ENCODE data around the gene FAM53A. TPM values are rescaled to one million over a fixed set of nuclear protein-coding genes. Genes with fewer than 3 reads are reported as not detected.

Gene FAM53A
- total and polyA plus RNA-seq, 7 experiments from 2014 or later: 1.2 to 3.6 (median 2.1) TPM

DNA sequence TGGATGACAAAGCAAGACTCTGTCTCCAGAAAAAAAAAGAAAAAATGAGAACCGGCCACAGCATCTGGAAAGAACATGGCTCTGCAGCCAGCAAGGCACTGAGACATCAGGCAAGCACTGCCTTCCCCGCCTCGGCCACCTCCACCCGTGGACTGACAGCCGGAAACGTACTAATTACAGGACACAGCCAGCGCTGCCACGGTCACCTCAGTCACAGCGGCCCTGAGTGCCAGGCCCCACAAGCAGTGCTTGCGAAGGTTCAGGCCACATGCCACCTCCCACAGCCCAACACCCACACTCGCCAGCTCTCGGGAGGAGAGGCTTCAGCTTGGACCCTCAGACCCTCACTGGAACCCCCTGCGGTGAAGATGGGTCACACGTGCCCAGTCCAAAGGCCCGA, 16.8 kb downstream of the FAM53A start:
- Histone ChIP-seq H3K9me3 (ENCODE audit: control insufficient read depth in 2 of 3, low read length in 3 of 3) (no peaks in the 10 kb centered on the region), H3K27ac (ENCODE audit: low read depth, low read length) (no peak overlapping the region), H3K4me1 (ENCODE audit: control insufficient read depth in 2 of 2, insufficient read depth in 2 of 2, low read length in 2 of 2) (no peaks in the 10 kb centered on the region), H3K36me3 (ENCODE audit: control insufficient read depth in 2 of 3, insufficient read depth in 3 of 3, low read length in 3 of 3) (no peaks in the 10 kb centered on the region), H3K4me3 (ENCODE audit: low read length) (no peak overlapping the region), H3K27me3 (ENCODE audit: control insufficient read depth in 2 of 2, insufficient read depth in 2 of 2, low read length in 2 of 2) (no peaks in the 10 kb centered on the region)
- Mint-ChIP-seq H3K4me3 (no peak overlapping the region), H3K36me3 (peaks cover 0 to 7% (median 0%) of the 10 kb centered on the region in 5 donors), H3K27me3 (no peaks in the 10 kb centered on the region), H3K4me1 (peaks cover 0 to 6% (median 0%) of the 10 kb centered on the region in 7 donors), H3K9me3 (no peaks in the 10 kb centered on the region), H3K27ac (no peak overlapping the region)
- intact Hi-C loops (cut with micrococcal nuclease): no loop called here
- ChIA-PET CTCF (no interaction called here), POLR2A (no interaction called here)
- ATAC-seq (no peak), DNase-seq (no peak)

DNA sequence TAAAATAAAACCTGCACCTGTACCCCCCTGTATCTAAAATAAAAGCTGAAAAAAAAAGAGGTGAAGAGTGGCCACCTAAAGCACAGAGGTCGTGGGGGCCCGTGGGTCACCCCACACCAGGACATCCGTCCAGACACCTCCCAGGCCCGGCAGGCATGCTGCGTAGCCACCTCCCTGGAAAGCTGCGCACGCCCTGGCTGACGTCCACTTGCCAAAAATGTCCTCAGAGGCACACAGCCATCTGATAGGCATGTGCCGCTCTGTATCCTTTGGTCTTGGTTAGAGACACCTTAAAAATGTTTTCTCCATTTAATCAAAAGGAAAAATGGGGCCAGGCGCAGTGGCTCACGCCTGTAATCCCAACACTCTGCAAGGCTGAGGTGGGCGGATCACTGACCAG, 17.7 kb downstream of the FAM53A start:
- ChIA-PET POLR2A (no interaction called here), CTCF (no interaction called here)
- H3K36me3 Mint-ChIP-seq: peaks cover 0 to 7% (median 0%) of the 10 kb centered on the region in 5 donors
- no peaks in the 10 kb centered on the region for H3K9me3 Mint-ChIP-seq
- no peaks in the 10 kb centered on the region for H3K27me3 Mint-ChIP-seq
- H3K4me1 ChIP-seq (ENCODE audit: control insufficient read depth in 2 of 2, insufficient read depth in 2 of 2, low read length in 2 of 2): no peaks in the 10 kb centered on the region
- no peak for DNase-seq
- no peak overlapping the region for H3K4me3 ChIP-seq (ENCODE audit: low read length)
- H3K27me3 ChIP-seq (ENCODE audit: control insufficient read depth in 2 of 2, insufficient read depth in 2 of 2, low read length in 2 of 2): no peaks in the 10 kb centered on the region
- H3K36me3 ChIP-seq (ENCODE audit: control insufficient read depth in 2 of 3, insufficient read depth in 3 of 3, low read length in 3 of 3): no peaks in the 10 kb centered on the region
- peaks cover 0 to 3% (median 0%) of the 10 kb centered on the region in 7 donors for H3K4me1 Mint-ChIP-seq
- H3K4me3 Mint-ChIP-seq: no peak overlapping the region
- H3K27ac Mint-ChIP-seq: no peak overlapping the region
- no peaks in the 10 kb centered on the region for H3K9me3 ChIP-seq (ENCODE audit: control insufficient read depth in 2 of 3, low read length in 3 of 3)
- H3K27ac ChIP-seq (ENCODE audit: low read depth, low read length): no peak overlapping the region
- no peak for ATAC-seq
- intact Hi-C loops (cut with micrococcal nuclease): no loop called here

GRCh38 chr4:1664141-1664540, 20.0 kb downstream of the FAM53A start:
- no peak for ATAC-seq
- POLR2A ChIA-PET: no interaction called here

GRCh38 chr4:1663549-1663948, 20.6 kb downstream of the FAM53A start:
- Mint-ChIP-seq H3K36me3 (peaks cover 0 to 3% (median 0%) of the 10 kb centered on the region in 5 donors), H3K4me1 (peaks cover 0 to 3% (median 0%) of the 10 kb centered on the region in 7 donors), H3K4me3 (no peak overlapping the region), H3K9me3 (no peaks in the 10 kb centered on the region), H3K27ac (no peak overlapping the region), H3K27me3 (no peaks in the 10 kb centered on the region)
- CTCF ChIA-PET: no interaction called here
- no peak overlapping the region for H3K27ac ChIP-seq (ENCODE audit: low read depth, low read length)
- POLR2A ChIA-PET: no interaction called here
- H3K4me1 ChIP-seq (ENCODE audit: control insufficient read depth in 2 of 2, insufficient read depth in 2 of 2, low read length in 2 of 2): no peaks in the 10 kb centered on the region
- DNase-seq: no peak
- H3K9me3 ChIP-seq (ENCODE audit: control insufficient read depth in 2 of 3, low read length in 3 of 3): no peaks in the 10 kb centered on the region
- H3K4me3 ChIP-seq (ENCODE audit: low read length): no peak overlapping the region
- intact Hi-C loops (cut with micrococcal nuclease): no loop called here
- H3K27me3 ChIP-seq (ENCODE audit: control insufficient read depth in 2 of 2, insufficient read depth in 2 of 2, low read length in 2 of 2): no peaks in the 10 kb centered on the region
- ATAC-seq: no peak
- H3K36me3 ChIP-seq (ENCODE audit: control insufficient read depth in 2 of 3, insufficient read depth in 3 of 3, low read length in 3 of 3): no peaks in the 10 kb centered on the region

More at GRCh38 chr4:1664141-1664540, 20.0 kb downstream of the FAM53A start:
- no peaks in the 10 kb centered on the region for H3K27me3 Mint-ChIP-seq
- Histone ChIP-seq H3K27me3 (ENCODE audit: control insufficient read depth in 2 of 2, insufficient read depth in 2 of 2, low read length in 2 of 2) (no peaks in the 10 kb centered on the region), H3K27ac (ENCODE audit: low read depth, low read length) (no peak overlapping the region), H3K9me3 (ENCODE audit: control insufficient read depth in 2 of 3, low read length in 3 of 3) (no peaks in the 10 kb centered on the region), H3K36me3 (ENCODE audit: control insufficient read depth in 2 of 3, insufficient read depth in 3 of 3, low read length in 3 of 3) (no peaks in the 10 kb centered on the region), H3K4me1 (ENCODE audit: control insufficient read depth in 2 of 2, insufficient read depth in 2 of 2, low read length in 2 of 2) (no peaks in the 10 kb centered on the region), H3K4me3 (ENCODE audit: low read length) (no peak overlapping the region)
- H3K27ac Mint-ChIP-seq: no peak overlapping the region
- H3K36me3 Mint-ChIP-seq: peaks cover 0 to 7% (median 0%) of the 10 kb centered on the region in 5 donors
- H3K4me1 Mint-ChIP-seq: peaks cover 0 to 3% (median 0%) of the 10 kb centered on the region in 7 donors
- CTCF ChIA-PET: no interaction called here
- intact Hi-C loops (cut with micrococcal nuclease): no loop called here
- DNase-seq: no peak
- H3K4me3 Mint-ChIP-seq: no peak overlapping the region
- H3K9me3 Mint-ChIP-seq: no peaks in the 10 kb centered on the region

DNA sequence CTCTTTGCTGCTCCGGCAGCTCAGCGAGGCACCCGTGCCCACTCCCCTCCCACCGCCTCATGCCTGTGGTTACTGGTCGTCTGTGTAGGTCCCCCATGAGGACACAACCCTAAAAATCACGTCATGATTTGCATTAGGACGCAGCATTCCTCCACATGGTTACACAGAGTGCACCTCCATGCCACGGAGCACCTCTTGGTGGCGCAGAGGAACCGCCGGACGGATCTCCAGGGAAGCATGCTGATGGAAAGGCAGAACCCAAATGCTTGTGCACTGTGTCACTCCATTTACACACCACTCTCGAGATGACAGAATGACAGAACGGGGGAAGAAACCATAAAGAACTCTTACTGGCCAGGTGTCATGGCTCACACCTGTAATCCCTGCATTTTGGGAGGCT, 22.4 kb downstream of the FAM53A start:
- Mint-ChIP-seq H3K27ac (no peak overlapping the region), H3K9me3 (no peaks in the 10 kb centered on the region), H3K4me1 (peaks cover 0 to 1% (median 0%) of the 10 kb centered on the region in 7 donors), H3K36me3 (no peaks in the 10 kb centered on the region), H3K27me3 (no peaks in the 10 kb centered on the region), H3K4me3 (no peak overlapping the region)
- Histone ChIP-seq H3K9me3 (ENCODE audit: control insufficient read depth in 2 of 3, low read length in 3 of 3) (no peaks in the 10 kb centered on the region), H3K4me3 (ENCODE audit: low read length) (no peak overlapping the region), H3K4me1 (ENCODE audit: control insufficient read depth in 2 of 2, insufficient read depth in 2 of 2, low read length in 2 of 2) (no peaks in the 10 kb centered on the region), H3K27me3 (ENCODE audit: control insufficient read depth in 2 of 2, insufficient read depth in 2 of 2, low read length in 2 of 2) (no peaks in the 10 kb centered on the region), H3K27ac (ENCODE audit: low read depth, low read length) (no peak overlapping the region), H3K36me3 (ENCODE audit: control insufficient read depth in 2 of 3, insufficient read depth in 3 of 3, low read length in 3 of 3) (no peaks in the 10 kb centered on the region)
- DNase-seq: no peak
- POLR2A ChIA-PET: interaction anchor here (0.7 kb wide), 1 partner anchor 55 kb away, joined by 3 read pairs; no protein-coding TSS in a partner anchor
- ATAC-seq: no peak
- CTCF ChIA-PET: no interaction called here
- intact Hi-C loops (cut with micrococcal nuclease): no loop called here

GRCh38 chr4:1660948-1661677, 23.0 kb downstream of the FAM53A start:
- no peaks in the 10 kb centered on the region for H3K36me3 ChIP-seq (ENCODE audit: control insufficient read depth in 2 of 3, insufficient read depth in 3 of 3, low read length in 3 of 3)
- H3K4me1 Mint-ChIP-seq: no peaks in the 10 kb centered on the region
- DNase-seq (no peak), ATAC-seq (peak; percentile 14)
- H3K27ac Mint-ChIP-seq: no peak overlapping the region
- H3K4me1 ChIP-seq (ENCODE audit: control insufficient read depth in 2 of 2, insufficient read depth in 2 of 2, low read length in 2 of 2): no peaks in the 10 kb centered on the region
- H3K4me3 ChIP-seq (ENCODE audit: low read length): no peak overlapping the region
- H3K36me3 Mint-ChIP-seq: no peaks in the 10 kb centered on the region
- CTCF ChIA-PET: interaction anchor here (1.2 kb wide), 1 partner anchor 239 kb away, joined by 3 read pairs; no protein-coding TSS in a partner anchor
- no peaks in the 10 kb centered on the region for H3K9me3 ChIP-seq (ENCODE audit: control insufficient read depth in 2 of 3, low read length in 3 of 3)
- POLR2A ChIA-PET: no interaction called here
- no peak overlapping the region for H3K27ac ChIP-seq (ENCODE audit: low read depth, low read length)
- H3K27me3 Mint-ChIP-seq: no peaks in the 10 kb centered on the region
- H3K4me3 Mint-ChIP-seq: no peak overlapping the region
- no peaks in the 10 kb centered on the region for H3K9me3 Mint-ChIP-seq
- H3K27me3 ChIP-seq (ENCODE audit: control insufficient read depth in 2 of 2, insufficient read depth in 2 of 2, low read length in 2 of 2): no peaks in the 10 kb centered on the region
- intact Hi-C loops (cut with micrococcal nuclease): no loop called here

All from naive thymus-derived CD4-positive, alpha-beta T cell (primary cell).